Endometrial microvascular endothelial cells (primary cell): ENCODE measurements around the gene CNTNAP5. TPM values are rescaled to one million over a fixed set of nuclear protein-coding genes. Genes with fewer than 3 reads are reported as not detected.

Source experiments
- in situ Hi-C: cut with HindIII; loops from 2 replicates; pipeline ENCODE4 v1.10.0; 2017; ENCODE audit warnings: low sequenced_read_pairs, low pct_unique_long_range_greater_than_20kb; ENCODE audit errors: inconsistent ontology term
- total RNA-seq: library from RNA; depleted of rRNA; stranded (reverse); fragments of >200 nt; gene quantifications from one replicate; pipeline ENCODE4 v1.2.3, GENCODE V29; 2015; ENCODE audit errors: inconsistent ontology term

CNTNAP5 gene
- total RNA-seq, 1 donor from 2014 or later: not detected

- in situ Hi-C loops: no loop called here
These were observed 457.5 kb downstream of the CNTNAP5 start for GRCh38 chr2:124482551-124482950.

- in situ Hi-C loops: no loop called here
These were observed 460.6 kb downstream of the CNTNAP5 start for GRCh38 chr2:124485659-124486058.

DNA sequence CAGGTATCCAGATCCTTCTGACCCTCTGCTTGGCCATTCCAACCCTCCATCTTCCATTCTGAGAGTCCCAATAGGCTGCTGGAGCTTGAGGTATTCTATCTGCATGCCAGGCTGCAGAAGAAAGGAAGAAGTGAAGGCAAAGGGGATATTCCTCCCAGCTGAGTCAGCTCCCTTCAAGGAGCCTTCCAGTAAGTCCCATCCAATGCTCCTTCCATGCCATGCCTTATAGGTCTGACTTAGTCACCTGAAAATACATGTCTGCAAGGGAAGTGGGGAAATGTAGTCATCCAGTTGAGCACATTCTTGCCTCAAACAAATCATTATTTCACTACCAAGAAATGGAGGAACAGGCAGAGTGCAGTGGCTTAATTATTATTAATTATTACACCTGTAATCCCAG lies 464.6 kb downstream of the CNTNAP5 start:
- in situ Hi-C loops: no loop called here

DNA sequence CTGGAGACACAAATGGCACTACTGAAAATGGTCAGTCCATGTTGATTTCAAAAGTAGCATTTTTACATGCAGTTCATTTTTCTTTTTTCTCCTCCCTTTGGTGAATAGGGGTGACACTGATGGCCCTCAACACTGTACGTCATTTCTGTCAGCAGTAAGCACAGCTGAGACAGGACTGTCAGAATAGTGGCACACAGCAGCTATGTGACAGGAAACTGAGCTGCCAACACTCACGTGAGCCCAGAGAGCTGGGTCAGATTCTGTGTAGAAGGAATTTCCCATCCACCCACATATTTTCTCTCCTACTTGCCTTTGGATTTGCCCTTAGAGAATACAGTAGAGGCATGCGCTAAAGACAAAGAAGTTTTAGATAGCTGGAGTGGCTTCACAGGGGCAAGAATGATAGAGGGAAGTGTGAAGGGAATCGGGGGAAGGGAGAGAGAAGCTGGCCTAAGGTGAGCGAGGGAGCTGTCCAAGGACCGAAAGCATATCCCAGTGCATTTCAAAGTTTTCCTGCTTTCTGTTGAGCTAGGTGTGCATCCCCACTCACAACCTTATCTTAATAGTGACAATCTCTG lies 476.6 kb downstream of the CNTNAP5 start:
- in situ Hi-C loops: no loop called here

DNA sequence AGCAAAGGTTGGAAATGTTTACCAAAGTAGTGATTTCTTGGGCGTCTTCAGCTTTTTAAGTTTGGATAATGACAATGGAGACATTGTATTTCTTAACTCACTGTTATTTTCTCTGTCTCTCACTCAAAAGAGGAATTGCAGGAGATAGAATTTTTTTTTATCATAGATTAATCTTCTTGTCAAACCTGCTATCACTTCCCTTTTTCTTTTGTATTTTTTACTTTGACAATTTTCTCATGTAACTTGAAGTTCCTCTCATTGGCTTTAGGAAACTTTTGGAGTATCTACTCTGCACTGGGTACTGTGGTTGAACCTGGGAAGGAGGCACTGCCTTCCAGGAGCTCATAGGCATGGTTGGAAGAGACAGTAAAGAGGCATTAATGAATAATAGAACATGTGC lies 489.1 kb downstream of the CNTNAP5 start:
- in situ Hi-C loops: no loop called here

GRCh38 chr2:124520953-124521352 lies 495.9 kb downstream of the CNTNAP5 start:
- in situ Hi-C loops: no loop called here

DNA sequence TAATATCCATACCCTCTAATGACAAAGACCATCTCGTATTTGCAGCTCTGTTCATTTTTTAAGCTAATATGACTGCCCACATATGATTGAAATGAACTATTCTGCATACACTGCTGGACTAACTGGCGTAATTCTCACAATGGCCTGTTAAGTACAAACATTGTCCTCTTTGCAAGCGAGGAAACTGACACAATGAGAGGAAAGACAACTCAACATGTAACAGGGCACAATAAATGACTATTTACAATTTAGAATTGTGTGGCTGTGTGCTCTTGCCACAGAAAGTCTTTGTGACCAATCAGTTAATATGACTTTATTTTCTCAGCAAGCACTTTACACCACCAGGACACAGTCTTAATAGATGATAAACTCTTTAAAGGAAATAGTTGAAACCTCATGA lies 498.0 kb downstream of the CNTNAP5 start:
- in situ Hi-C loops: no loop called here

DNA sequence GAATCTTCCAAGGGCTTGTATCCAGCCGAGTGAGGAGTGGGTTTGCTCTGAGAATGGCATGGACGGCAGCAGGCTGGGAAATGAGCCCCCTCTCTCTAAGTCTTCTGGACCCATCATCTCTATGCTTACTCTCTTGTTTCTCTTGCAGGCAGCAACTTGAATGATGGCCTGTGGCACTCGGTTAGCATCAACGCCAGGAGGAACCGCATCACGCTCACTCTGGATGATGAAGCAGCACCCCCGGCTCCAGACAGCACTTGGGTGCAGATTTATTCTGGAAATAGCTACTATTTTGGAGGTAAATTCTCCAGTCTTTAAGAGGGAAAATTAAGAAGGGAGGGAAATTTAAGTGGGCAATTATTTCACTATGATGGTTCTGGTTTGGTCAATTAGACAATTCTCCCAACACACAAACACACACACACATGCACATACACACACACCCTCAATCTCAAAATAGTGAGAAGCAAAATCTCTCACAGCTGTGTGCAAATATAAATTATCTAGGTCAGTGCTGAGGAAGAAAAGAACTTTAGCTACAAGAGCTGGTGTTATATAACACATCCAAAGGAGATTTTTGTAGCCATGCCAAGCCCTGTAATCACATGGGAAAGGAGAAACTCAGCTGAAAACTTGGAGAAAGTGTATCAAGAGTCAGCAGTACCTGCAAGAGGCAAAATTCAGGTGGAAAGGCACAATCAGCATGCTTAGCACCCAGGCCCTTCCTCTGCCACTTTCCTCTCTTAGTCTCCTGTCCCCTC lies 499.2 kb downstream of the CNTNAP5 start:
- in situ Hi-C loops: no loop called here

DNA sequence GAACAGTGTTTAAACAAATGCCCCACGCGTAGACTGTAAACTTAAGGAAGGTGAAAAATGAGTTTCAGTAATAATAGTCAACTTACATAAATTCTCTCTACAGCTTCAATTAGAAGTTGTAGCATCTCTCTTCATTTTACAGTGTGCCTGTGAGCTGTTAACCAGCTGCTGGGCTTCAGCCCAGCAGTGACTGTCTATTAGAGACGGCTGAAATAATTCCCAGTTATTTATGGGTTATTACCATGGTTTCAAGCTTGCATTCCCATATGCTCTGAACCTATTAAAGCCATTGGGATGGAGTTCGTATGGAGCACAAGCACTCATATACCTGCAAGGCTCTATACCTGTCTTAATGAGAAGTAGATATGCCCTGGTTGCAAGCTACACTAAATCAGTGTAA lies 501.1 kb downstream of the CNTNAP5 start:
- in situ Hi-C loops: no loop called here

- in situ Hi-C loops: no loop called here
These were observed 505.1 kb downstream of the CNTNAP5 start for GRCh38 chr2:124530203-124530602.

- in situ Hi-C loops: no loop called here
These were observed 508.3 kb downstream of the CNTNAP5 start for GRCh38 chr2:124533226-124533954.

GRCh38 chr2:124534028-124534427 lies 508.9 kb downstream of the CNTNAP5 start:
- in situ Hi-C loops: no loop called here

DNA sequence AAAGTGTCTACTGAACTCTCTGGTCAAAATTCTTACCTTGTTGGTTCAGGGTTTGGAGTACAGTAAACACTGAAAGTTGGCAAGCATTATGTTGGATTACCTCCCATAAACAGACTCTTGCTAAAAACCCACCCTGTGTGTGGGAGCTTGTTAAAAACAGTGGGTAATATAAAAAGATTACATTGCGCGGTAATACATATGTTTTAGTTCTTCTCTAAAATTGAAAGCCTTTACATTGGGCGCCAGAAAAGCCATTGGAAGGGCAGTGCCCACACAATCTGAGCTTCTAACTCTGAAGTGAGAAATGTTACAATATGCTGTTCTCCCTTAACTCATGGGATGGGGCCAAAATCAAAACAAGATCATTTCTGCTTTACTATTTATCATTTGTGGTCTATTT lies 510.7 kb downstream of the CNTNAP5 start:
- in situ Hi-C loops: no loop called here

DNA sequence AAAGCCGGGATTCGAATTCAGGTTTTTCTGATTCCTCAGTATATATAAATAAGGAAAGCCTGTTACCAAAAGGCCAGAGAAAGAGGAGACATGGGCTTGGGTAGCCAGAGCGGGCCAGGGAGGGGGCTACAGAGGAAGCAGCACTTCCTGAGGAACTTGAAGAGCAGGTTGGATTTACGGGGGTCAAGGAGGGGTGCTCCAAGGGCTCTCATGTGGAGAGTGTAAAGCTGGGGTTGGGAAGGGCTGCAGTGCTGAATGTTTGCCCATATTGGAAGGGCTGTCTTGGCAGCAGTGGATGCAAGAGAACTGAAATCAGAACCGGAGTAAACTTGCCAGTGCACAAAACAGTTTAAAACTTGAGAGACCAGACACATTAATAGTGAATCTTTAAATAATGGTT lies 511.5 kb downstream of the CNTNAP5 start:
- in situ Hi-C loops: no loop called here

DNA sequence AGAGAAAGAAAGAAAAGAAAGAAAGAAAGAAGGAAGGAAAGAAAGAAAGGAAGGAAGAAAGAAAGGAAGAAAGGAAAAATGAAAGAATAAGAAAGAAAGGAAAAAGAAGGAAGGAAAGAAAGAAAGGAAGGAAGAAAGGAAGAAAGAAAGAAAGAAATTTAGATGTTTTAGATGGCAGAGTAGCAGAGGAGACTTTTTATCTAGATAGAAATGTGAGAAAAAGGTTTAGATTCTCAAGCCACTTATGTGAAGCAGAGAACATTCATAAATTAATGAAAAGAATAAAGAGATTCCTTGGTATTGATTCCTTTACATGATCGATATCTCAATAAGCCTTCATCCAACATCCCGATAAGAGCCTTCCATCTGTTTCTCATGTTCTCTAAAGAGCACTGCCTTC lies 513.5 kb downstream of the CNTNAP5 start:
- in situ Hi-C loops: no loop called here

GRCh38 chr2:124540805-124541204 lies 515.7 kb downstream of the CNTNAP5 start:
- in situ Hi-C loops: no loop called here

- in situ Hi-C loops: no loop called here
These were observed 518.0 kb downstream of the CNTNAP5 start for GRCh38 chr2:124542932-124543640.

DNA sequence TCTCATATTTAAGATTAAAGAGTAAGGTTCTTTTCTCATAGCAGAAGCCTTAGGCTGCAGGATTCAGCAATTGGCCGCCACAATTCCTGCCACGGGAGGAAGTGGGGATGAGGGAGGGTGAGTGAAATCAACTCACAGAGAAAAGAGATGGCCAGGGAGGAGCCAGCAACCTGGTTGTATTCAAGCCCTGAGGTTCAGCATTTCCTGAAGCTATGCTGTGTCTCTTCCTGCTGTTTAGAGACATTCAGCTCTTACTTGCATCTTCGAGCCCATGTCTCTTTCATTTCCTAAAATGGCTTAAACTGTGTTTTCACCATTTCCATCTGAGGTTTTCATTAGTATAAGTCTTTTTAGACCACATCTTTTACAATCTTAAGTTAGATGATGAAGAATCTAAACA lies 522.6 kb downstream of the CNTNAP5 start:
- in situ Hi-C loops: no loop called here

GRCh38 chr2:124558277-124558905 lies 533.3 kb downstream of the CNTNAP5 start:
- in situ Hi-C loops: no loop called here
